OCI-LY1 (cell line): ENCODE results near the gene RNF13.

Source experiments
- CTCF ChIP-seq: fragments of 200-600 bp; sonication (generic), shearing (Covaris generic); IDR thresholded peaks from 2 replicates; pipeline ENCODE4 v1.5.1; 2017; ENCODE audit warnings: mild to moderate bottlenecking, antibody characterized with exemption, low read length, moderate library complexity, mixed read lengths
- EZH2 ChIP-seq: fragments of 200-600 bp; sonication (generic), shearing (Covaris generic); IDR thresholded peaks from 2 replicates; pipeline ENCODE4 v1.8.0; 2017; ENCODE audit warnings: borderline replicate concordance, mixed run types, mild to moderate bottlenecking, antibody characterized with exemption, low read length, moderate library complexity, mixed read lengths

DNA sequence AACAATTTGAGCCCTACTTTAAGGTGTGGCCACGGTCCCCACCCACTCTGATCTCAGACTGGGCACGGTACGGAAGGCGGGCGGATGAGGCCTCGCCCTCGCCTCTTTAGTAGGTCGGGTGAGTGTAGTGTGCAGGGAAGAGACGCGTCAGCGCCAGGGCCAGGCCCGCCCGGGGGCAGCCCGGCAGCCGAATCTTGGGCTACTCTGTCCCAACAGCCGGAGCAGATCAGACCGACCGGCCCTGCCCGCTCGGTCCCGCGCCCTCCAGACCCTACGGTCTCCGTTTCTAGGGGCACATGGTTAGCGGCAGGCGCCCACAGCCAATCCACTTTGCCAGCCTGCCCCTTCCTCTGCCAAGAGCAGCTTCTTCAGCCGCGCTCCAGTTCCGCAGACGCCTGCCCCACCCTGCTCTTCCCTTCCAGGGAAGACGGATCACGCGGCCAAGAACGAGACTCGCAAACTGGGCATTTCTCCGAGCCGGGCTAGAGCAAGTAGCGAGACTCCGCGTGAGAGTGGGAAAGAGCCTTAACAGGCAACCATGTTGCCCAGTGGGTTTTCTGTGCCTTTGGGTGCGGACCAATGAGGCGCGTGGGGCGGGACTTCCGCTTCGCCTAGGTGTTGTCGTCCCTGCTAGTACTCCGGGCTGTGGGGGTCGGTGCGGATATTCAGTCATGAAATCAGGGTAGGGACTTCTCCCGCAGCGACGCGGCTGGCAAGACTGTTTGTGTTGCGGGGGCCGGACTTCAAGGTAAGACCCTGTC, at the start of gene RNF13:
- TF ChIP-seq CTCF = no peak
- no peak for TF ChIP-seq EZH2
